RWPE1 (cell line): Measurements from ENCODE around the gene TPO.

ENCODE experiments used
- CTCF ChIA-PET: fragments of 350-600 bp; sonication (Branson Sonifier 250); formaldehyde crosslinking; extraction: SDS; loops from one replicate; lab custom pipeline; 2021; lab: Yijun Ruan, JAX
- POLR2A ChIA-PET: fragments of 400-600 bp; formaldehyde crosslinking; extraction: SDS; loops from one replicate; lab custom pipeline; 2020; ENCODE audit warnings: antibody characterized with exemption; ENCODE audit not compliant: low non-redundant PET; lab: Yijun Ruan, JAX
- DNase-seq: peaks from one replicate; pipeline ENCODE4 v3.0.0; 2012; ENCODE audit warnings: low spot score
- H3K27ac ChIP-seq: fragments of 450-650 bp; 2 replicates; pipeline ENCODE4 v1.5.1; 2017
- CTCF ChIP-seq: fragments of 450-650 bp; conservative IDR thresholded peaks from 2 replicates; pipeline ENCODE4 v1.5.1; 2017; ENCODE audit warnings: low read depth, mild to moderate bottlenecking

Gene TPO

GRCh38 chr2:1415501-1415900 lies 2.2 kb downstream of the TPO start:
- H3K27ac ChIP-seq: no peak overlapping the region
- ChIA-PET POLR2A (no interaction called here), CTCF (no interaction called here)
- no peak for DNase-seq
- no peak for TF ChIP-seq CTCF

GRCh38 chr2:1418566-1418965 lies 5.3 kb downstream of the TPO start:
- CTCF ChIA-PET: no interaction called here
- no peak overlapping the region for H3K27ac ChIP-seq
- TF ChIP-seq CTCF: no peak
- POLR2A ChIA-PET: no interaction called here
- DNase-seq: no peak

- ChIA-PET POLR2A (no interaction called here), CTCF (no interaction called here)
- DNase-seq: no peak
- TF ChIP-seq CTCF: no peak
- H3K27ac ChIP-seq: no peak overlapping the region
Measured at GRCh38 chr2:1420746-1421480, 7.7 kb downstream of the TPO start.

- ChIA-PET CTCF (no interaction called here), POLR2A (no interaction called here)
- H3K27ac ChIP-seq: no peak overlapping the region
- no peak for TF ChIP-seq CTCF
- DNase-seq: no peak
Measured at GRCh38 chr2:1421731-1422130, 8.5 kb downstream of the TPO start.

GRCh38 chr2:1422131-1422530 lies 8.9 kb downstream of the TPO start:
- ChIA-PET CTCF (no interaction called here), POLR2A (no interaction called here)
- H3K27ac ChIP-seq: no peak overlapping the region
- DNase-seq: no peak
- no peak for TF ChIP-seq CTCF

GRCh38 chr2:1422716-1423285 lies 9.5 kb downstream of the TPO start:
- CTCF ChIA-PET: no interaction called here
- TF ChIP-seq CTCF: no peak
- DNase-seq: no peak
- POLR2A ChIA-PET: no interaction called here
- no peak overlapping the region for H3K27ac ChIP-seq
